ENCODE data around the gene GAS7. TPM values are rescaled to one million over a fixed set of nuclear protein-coding genes. Genes with fewer than 3 reads are reported as not detected.

Gene GAS7
- polyA plus RNA-seq, 3 donors: 13.0 to 16.9 (median 16.9) TPM

DNA sequence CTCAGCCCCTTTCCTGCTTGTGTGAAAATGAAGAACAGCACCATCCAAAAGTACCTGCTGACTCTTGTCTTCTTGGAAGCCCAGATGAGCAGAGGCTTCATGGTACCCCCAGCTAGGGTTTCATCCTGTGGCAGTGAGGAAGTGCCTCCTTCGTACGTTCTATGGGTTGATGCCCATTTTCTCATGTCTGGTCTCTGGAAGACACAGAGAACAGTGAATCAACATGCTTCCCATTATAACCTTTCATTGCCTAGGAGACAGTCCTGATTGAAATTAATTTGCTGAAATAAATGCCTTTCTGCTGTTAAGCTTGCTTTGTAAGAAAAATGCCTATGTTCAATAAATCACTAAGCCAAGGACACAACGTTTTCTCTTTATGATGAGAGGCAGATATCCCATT is 329.9 kb downstream of the GAS7 start:
- no peak for DNase-seq (ENCODE audit: extremely low read depth in 1 of 11, low read depth in 9 of 11, low spot score in 4 of 11)

DNA sequence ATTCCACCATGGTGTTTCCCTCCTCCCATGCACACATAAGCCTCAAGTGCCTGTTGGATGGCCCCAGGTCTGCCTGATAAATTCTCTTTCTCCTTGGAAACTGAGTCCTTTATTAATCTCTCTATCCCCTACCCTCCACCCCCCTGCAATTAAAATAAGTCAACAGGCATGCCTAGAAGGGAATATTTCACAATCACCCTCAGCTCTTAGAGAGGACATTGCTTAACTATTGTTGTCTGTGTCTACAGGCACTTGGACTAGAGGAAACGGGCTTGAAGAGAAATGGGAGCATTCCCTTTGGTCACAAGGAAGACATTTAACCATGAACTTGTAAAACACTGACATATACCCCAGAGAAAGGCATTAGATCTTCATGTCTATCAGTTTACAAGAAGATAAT is 332.8 kb downstream of the GAS7 start:
- no peak for DNase-seq (ENCODE audit: extremely low read depth in 1 of 11, low read depth in 9 of 11, low spot score in 4 of 11)

DNA sequence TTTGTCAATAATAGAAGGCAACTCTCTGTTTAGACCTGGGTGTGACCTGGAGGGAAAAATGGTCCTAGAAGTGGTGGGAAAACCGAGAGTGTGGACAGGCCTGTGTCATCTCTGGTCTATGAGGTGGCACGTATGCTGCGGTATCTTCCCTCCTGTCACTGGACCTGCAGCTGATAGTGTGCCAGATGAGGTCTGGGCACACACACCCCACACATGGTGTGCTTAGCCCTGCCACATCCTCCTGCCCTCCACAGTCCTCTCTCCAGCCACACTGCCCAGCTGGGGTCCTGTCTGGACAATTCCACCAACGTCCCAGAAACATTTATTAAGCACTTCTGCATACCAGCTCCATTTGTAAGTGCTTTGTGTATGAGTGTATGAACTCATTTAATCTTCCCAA is 335.5 kb downstream of the GAS7 start:
- DNase-seq (ENCODE audit: extremely low read depth in 1 of 11, low read depth in 9 of 11, low spot score in 4 of 11): no peak

DNA sequence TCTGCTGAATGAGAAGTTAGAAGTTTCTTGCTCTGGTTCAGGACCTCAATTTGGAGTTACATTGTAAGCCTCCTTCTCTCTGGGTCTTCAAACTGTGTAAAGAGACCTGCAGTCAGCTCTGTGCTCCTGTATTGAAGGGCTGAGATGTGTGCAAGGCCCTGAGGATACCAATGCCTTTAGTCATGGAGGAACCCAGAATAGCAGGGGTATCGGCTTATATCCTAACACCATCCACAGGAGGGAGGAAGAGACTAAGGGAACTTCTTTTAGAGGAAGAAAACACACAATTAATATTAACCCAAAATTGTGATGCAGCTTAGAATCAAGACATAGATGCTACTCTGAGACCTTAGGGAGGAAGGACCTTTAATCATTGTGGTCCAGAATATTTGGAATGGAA is 336.2 kb downstream of the GAS7 start:
- no peak for DNase-seq (ENCODE audit: extremely low read depth in 1 of 11, low read depth in 9 of 11, low spot score in 4 of 11)

DNA sequence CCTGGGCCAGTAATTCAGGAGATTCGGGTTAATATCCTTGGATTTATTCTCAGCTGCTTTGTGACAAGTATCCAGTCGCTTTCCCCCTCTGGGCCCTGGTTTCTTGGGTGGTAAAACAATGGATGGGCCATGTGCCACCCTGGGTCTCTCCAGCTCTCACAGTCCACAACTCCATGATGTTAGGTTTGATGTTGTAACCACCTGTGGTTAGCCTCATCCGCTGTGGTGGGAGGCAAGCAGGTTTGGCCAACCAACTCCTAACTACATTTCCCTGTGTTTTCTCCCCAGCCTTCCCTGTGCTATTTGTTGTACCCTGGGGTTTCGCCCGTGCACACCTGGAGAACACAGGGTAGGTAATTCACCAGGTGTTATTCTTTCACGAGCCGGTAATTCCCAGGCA is 337.6 kb downstream of the GAS7 start:
- no peak for DNase-seq (ENCODE audit: extremely low read depth in 1 of 11, low read depth in 9 of 11, low spot score in 4 of 11)

Other genes starting within 250 kb of the GAS7 start
- under 1 TPM; 0.17 to 0.40 (median 0.19) TPM for gene MYH13, start 174.4 kb upstream of the GAS7 start, polyA plus RNA-seq (ENCODE audit: insufficient read length in 3 of 3)
- 1 to 10 TPM in 1 of 3 donors, under 1 TPM in 2; 0.54 to 1.8 (median 0.67) TPM for gene MYH8, start 223.3 kb upstream of the GAS7 start, polyA plus RNA-seq (ENCODE audit: insufficient read length in 3 of 3)

All from renal cortex interstitium (tissue), 11 donors.